CD4-positive, alpha-beta memory T cell (primary cell): Measurements from ENCODE around the gene UCN. TPM values are rescaled to one million over a fixed set of nuclear protein-coding genes. Genes with fewer than 3 reads are reported as not detected.
"Not testable (repeated sequence)": the region's sequence is repeated elsewhere in the genome, so short reads cannot be mapped to it uniquely, and the experiment has no call there.

Experiments used
- CTCF ChIA-PET: fragments of 350-600 bp; sonication (Branson Sonifier 250); formaldehyde crosslinking; loops from one replicate; lab custom pipeline; 2021; ENCODE audit warnings: inconsistent platforms; ENCODE audit not compliant: partially characterized antibody; lab: Charles Lee
- POLR2A ChIA-PET: fragments of 350-600 bp; sonication (Branson Sonifier 250); formaldehyde crosslinking; loops from one replicate; lab custom pipeline; 2021; ENCODE audit not compliant: partially characterized antibody; lab: Charles Lee
- DNase-seq, 5 donors: peaks; one replicate each; pipeline versions ENCODE4 v3.0.0 to v3.0.0-alpha.2; 2020 to 2022; ENCODE audit warnings: mixed read lengths in 1 of 5
- H3K27ac ChIP-seq: one replicate; pipeline ENCODE4 v1.7.0; 2013; ENCODE audit warnings: low read depth, low read length
- H3K27me3 ChIP-seq: 2 replicates; pipeline ENCODE4 v1.7.0; 2013; ENCODE audit warnings: mild to moderate bottlenecking, low read length, moderate library complexity; ENCODE audit not compliant: insufficient read depth
- H3K36me3 ChIP-seq: 2 replicates; pipeline ENCODE4 v1.7.0; 2013; ENCODE audit warnings: mild to moderate bottlenecking, low read length, moderate library complexity; ENCODE audit not compliant: insufficient read depth
- H3K4me1 ChIP-seq: 2 replicates; pipeline ENCODE4 v1.7.0; 2013; ENCODE audit warnings: mild to moderate bottlenecking, low read length, moderate library complexity; ENCODE audit not compliant: insufficient read depth
- H3K4me3 ChIP-seq, 2 donors: one replicate each; pipeline ENCODE4 v1.7.0; 2013; ENCODE audit warnings: low read length in 2 of 2, mild to moderate bottlenecking in 1 of 2
- H3K9me3 ChIP-seq, 2 donors: one replicate each; pipeline ENCODE4 v1.7.0; 2013; ENCODE audit warnings: low read length in 2 of 2, control low read depth in 1 of 2; ENCODE audit not compliant: control insufficient read depth in 1 of 2
- H3K27ac Mint-ChIP-seq, 7 donors: one replicate each; pipeline ENCODE4 v1.8.0; 2020 to 2021; ENCODE audit warnings: mixed read lengths in 7 of 7, mild to moderate bottlenecking in 6 of 7, inconsistent platforms in 3 of 7, moderate library complexity in 3 of 7
- H3K27me3 Mint-ChIP-seq, 2 donors: one replicate each; pipeline ENCODE4 v1.8.0; 2020 to 2021; ENCODE audit warnings: mixed read lengths in 2 of 2
- H3K36me3 Mint-ChIP-seq, 2 donors: one replicate each; pipeline ENCODE4 v1.8.0; 2020 to 2021; ENCODE audit warnings: mixed read lengths in 2 of 2, inconsistent platforms in 1 of 2, mild to moderate bottlenecking in 1 of 2
- H3K4me1 Mint-ChIP-seq, 4 donors: one replicate each; pipeline ENCODE4 v1.8.0; 2020 to 2021; ENCODE audit warnings: mixed read lengths in 4 of 4, mild to moderate bottlenecking in 1 of 4
- H3K4me3 Mint-ChIP-seq, 8 donors: one replicate each; pipeline ENCODE4 v1.8.0; 2020 to 2021; ENCODE audit warnings: mixed read lengths in 8 of 8, mild to moderate bottlenecking in 7 of 8, moderate library complexity in 6 of 8, inconsistent platforms in 3 of 8
- H3K9me3 Mint-ChIP-seq, 8 donors: one replicate each; pipeline ENCODE4 v1.8.0; 2020 to 2021; ENCODE audit warnings: mixed read lengths in 8 of 8, mild to moderate bottlenecking in 5 of 8, inconsistent platforms in 3 of 8, moderate library complexity in 1 of 8
- intact Hi-C: fragments of 100-400 bp; cut with micrococcal nuclease; formaldehyde crosslinking; loops from one replicate; pipeline ENCODE4 v1.15.1; 2023
- polyA plus RNA-seq, 2 donors: library from polyadenylated mRNA; unstranded; fragments of 300-500 nt; fragmentation: Illumina TruSeq; gene quantifications; one replicate each; pipeline ENCODE4 v1.2.3, GENCODE V29; 2021
- total RNA-seq, 2 experiments: library from RNA; stranded (reverse); gene quantifications; one replicate each; pipeline ENCODE4 v1.2.3, GENCODE V29; 2021

The UCN gene
- total and polyA plus RNA-seq, 4 experiments from 2014 or later: 0.84 to 5.4 (median 5.1) TPM; not detected in 1

- Mint-ChIP-seq H3K4me1 (peaks cover 0 to 4% (median 1%) of the 10 kb centered on the region in 4 donors), H3K36me3 (no peaks in the 10 kb centered on the region), H3K4me3 (no peak overlapping the region), H3K27me3 (peaks cover 11 to 22% of the 10 kb centered on the region in 2 donors), H3K27ac (no peak overlapping the region), H3K9me3 (peaks cover 0 to 2% (median 0%) of the 10 kb centered on the region in 8 donors)
- H3K9me3 ChIP-seq: no peaks in the 10 kb centered on the region
- H3K36me3 ChIP-seq: no peaks in the 10 kb centered on the region
- POLR2A ChIA-PET: no interaction called here
- H3K4me3 ChIP-seq: no peak overlapping the region
- intact Hi-C loops: no loop called here
- CTCF ChIA-PET: interaction anchor here (0.6 to 9.1 kb wide), 17 partner anchors 9 to 436 kb away, joined by 3 to 125 read pairs (median 7); partner anchors contain the start of gene SLC30A3
- H3K27me3 ChIP-seq: peaks cover 6% of the 10 kb centered on the region
- DNase-seq: no peak
- no peak overlapping the region for H3K27ac ChIP-seq
- no peaks in the 10 kb centered on the region for H3K4me1 ChIP-seq
Observed at GRCh38 chr2:27281442-27281841, 26.8 kb downstream of the UCN start.

GRCh38 chr2:27280826-27281225 is 27.4 kb downstream of the UCN start:
- Histone ChIP-seq H3K27me3 (peaks cover 6% of the 10 kb centered on the region), H3K9me3 (no peaks in the 10 kb centered on the region), H3K4me3 (no peak overlapping the region), H3K4me1 (no peaks in the 10 kb centered on the region), H3K27ac (no peak overlapping the region), H3K36me3 (no peaks in the 10 kb centered on the region)
- intact Hi-C loops: loop anchor here (1.0 kb wide), 5 partner anchors 16 to 435 kb away; no protein-coding TSS in a partner anchor
- Mint-ChIP-seq H3K4me1 (peaks cover 0 to 4% (median 1%) of the 10 kb centered on the region in 4 donors), H3K36me3 (no peaks in the 10 kb centered on the region), H3K9me3 (peaks cover 0 to 2% (median 0%) of the 10 kb centered on the region in 8 donors), H3K27me3 (peaks cover 11 to 22% of the 10 kb centered on the region in 2 donors), H3K27ac (no peak overlapping the region), H3K4me3 (no peak overlapping the region)
- ChIA-PET CTCF (interaction anchor here (0.6 to 9.1 kb wide), 14 partner anchors 10 to 322 kb away, joined by 3 to 125 read pairs (median 20); partner anchors contain the start of gene SLC30A3), POLR2A (interaction anchor here (0.9 kb wide), 1 partner anchor 22 kb away, joined by 3 read pairs; no protein-coding TSS in a partner anchor)
- DNase-seq: no peak

- CTCF ChIA-PET: interaction anchor here (0.5 to 9.1 kb wide), 9 partner anchors 13 to 880 kb away, joined by 3 to 125 read pairs (median 17); partner anchors contain the start of genes ABHD1 and SLC30A3
- DNase-seq: no peak
- intact Hi-C loops: no loop called here
- Mint-ChIP-seq H3K9me3 (peaks cover 0 to 2% (median 0%) of the 10 kb centered on the region in 8 donors), H3K4me1 (peaks cover 0 to 4% (median 1%) of the 10 kb centered on the region in 4 donors), H3K27ac (no peak overlapping the region), H3K4me3 (no peak overlapping the region), H3K27me3 (peaks cover 13 to 15% of the 10 kb centered on the region in 2 donors), H3K36me3 (no peaks in the 10 kb centered on the region)
- Histone ChIP-seq H3K36me3 (no peaks in the 10 kb centered on the region), H3K27me3 (peaks cover 6% of the 10 kb centered on the region), H3K4me3 (no peak overlapping the region), H3K27ac (no peak overlapping the region), H3K4me1 (no peaks in the 10 kb centered on the region), H3K9me3 (no peaks in the 10 kb centered on the region)
- POLR2A ChIA-PET: no interaction called here
Observed at GRCh38 chr2:27278010-27278409, 30.2 kb downstream of the UCN start.

- H3K4me1 Mint-ChIP-seq: peaks cover 0 to 4% (median 1%) of the 10 kb centered on the region in 4 donors
- no peak within 1 kb of the TSS for H3K27ac Mint-ChIP-seq
- no peak for DNase-seq
- Histone ChIP-seq H3K4me3 (no peak within 1 kb of the TSS), H3K27me3 (no peaks in the 10 kb centered on the region), H3K36me3 (no peaks in the 10 kb centered on the region), H3K27ac (no peak within 1 kb of the TSS), H3K4me1 (no peaks in the 10 kb centered on the region), H3K9me3 (no peaks in the 10 kb centered on the region)
- H3K4me3 Mint-ChIP-seq: no peak within 1 kb of the TSS
- CTCF ChIA-PET: interaction anchor here (0.7 to 1.6 kb wide), 6 partner anchors 9 to 1403 kb away, joined by 3 to 4 read pairs (median 3); no protein-coding TSS in a partner anchor
- POLR2A ChIA-PET: no interaction called here
- H3K9me3 Mint-ChIP-seq: no peaks in the 10 kb centered on the region
- intact Hi-C loops: no loop called here
- H3K27me3 Mint-ChIP-seq: peaks cover 9 to 14% of the 10 kb centered on the region in 2 donors
- no peaks in the 10 kb centered on the region for H3K36me3 Mint-ChIP-seq
Observed at GRCh38 chr2:27275211-27276150, 32.8 kb downstream of the UCN start, which contains the start of gene DNAJC5G. DNAJC5G (plus strand) TSS chr2:27275433; CDS start chr2:27276729, 1,296 bp downstream.

- H3K27me3 Mint-ChIP-seq: peaks cover 9 to 11% of the 10 kb centered on the region in 2 donors
- H3K4me1 Mint-ChIP-seq, H3K27me3 ChIP-seq, H3K4me1 ChIP-seq, intact Hi-C loops, DNase-seq, H3K4me3 ChIP-seq, H3K36me3 ChIP-seq, H3K27ac ChIP-seq, H3K9me3 Mint-ChIP-seq, H3K27ac Mint-ChIP-seq, POLR2A ChIA-PET, H3K4me3 Mint-ChIP-seq, H3K36me3 Mint-ChIP-seq, H3K9me3 ChIP-seq: not testable (repeated sequence)
- CTCF ChIA-PET: interaction anchor here (0.7 to 2.1 kb wide), 4 partner anchors 9 to 311 kb away, joined by 4 to 7 read pairs (median 6); partner anchors contain the start of gene TRIM54
Observed at GRCh38 chr2:27272537-27273522, 35.4 kb downstream of the UCN start.

- Mint-ChIP-seq H3K4me1 (no peaks in the 10 kb centered on the region), H3K36me3 (no peaks in the 10 kb centered on the region), H3K27ac (no peak overlapping the region), H3K4me3 (no peak overlapping the region), H3K9me3 (peaks cover 0 to 2% (median 0%) of the 10 kb centered on the region in 8 donors), H3K27me3 (peaks cover 5 to 6% of the 10 kb centered on the region in 2 donors)
- intact Hi-C loops: no loop called here
- Histone ChIP-seq H3K4me1 (no peaks in the 10 kb centered on the region), H3K27me3 (no peaks in the 10 kb centered on the region), H3K36me3 (no peaks in the 10 kb centered on the region), H3K4me3 (no peak overlapping the region), H3K27ac (no peak overlapping the region), H3K9me3 (no peaks in the 10 kb centered on the region)
- DNase-seq: no peak
- CTCF ChIA-PET: interaction anchor here (0.7 to 2.6 kb wide), 4 partner anchors 8 to 34 kb away, joined by 4 to 22 read pairs (median 7); partner anchors contain the start of gene TRIM54
- POLR2A ChIA-PET: no interaction called here
Observed at GRCh38 chr2:27271631-27272340, 36.5 kb downstream of the UCN start.
